Eye (tissue), 1 donor: ENCODE data around the gene TPPP2.

ENCODE experiments used
- DNase-seq: peaks from one replicate; pipeline ENCODE4 v3.0.0-alpha.2; 2015

TPPP2 gene

GRCh38 chr14:21017528-21018245, 12.3 kb upstream of the TPPP2 start:
- no peak for DNase-seq

GRCh38 chr14:21018286-21018685, 11.7 kb upstream of the TPPP2 start:
- no peak for DNase-seq

- DNase-seq, result no peak
These were observed 11.2 kb upstream of the TPPP2 start for GRCh38 chr14:21018781-21019180.

GRCh38 chr14:21019366-21019765, 10.7 kb upstream of the TPPP2 start:
- no peak for DNase-seq

- DNase-seq, result no peak
These were observed 9.0 kb upstream of the TPPP2 start for GRCh38 chr14:21020977-21021545.

DNA sequence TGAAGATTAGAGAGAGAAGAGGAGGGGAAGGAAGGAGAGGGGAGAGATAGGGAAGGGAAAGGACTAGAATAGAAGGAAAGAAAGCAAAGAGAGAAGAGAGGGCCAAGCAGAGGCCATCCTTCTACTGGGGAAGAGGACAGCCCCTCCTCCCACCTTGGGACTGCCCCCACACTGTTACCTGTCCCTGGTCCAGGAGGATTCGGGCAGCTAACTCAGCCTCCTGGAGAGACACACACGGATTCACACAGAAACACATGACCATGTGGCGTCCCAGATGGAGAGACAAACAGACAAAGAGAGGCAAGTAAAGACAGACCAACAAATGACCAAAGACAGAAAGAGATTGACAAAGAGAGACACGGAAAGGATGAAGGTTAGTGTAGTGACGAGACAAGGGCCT, 7.3 kb upstream of the TPPP2 start:
- DNase-seq, result no peak

DNA sequence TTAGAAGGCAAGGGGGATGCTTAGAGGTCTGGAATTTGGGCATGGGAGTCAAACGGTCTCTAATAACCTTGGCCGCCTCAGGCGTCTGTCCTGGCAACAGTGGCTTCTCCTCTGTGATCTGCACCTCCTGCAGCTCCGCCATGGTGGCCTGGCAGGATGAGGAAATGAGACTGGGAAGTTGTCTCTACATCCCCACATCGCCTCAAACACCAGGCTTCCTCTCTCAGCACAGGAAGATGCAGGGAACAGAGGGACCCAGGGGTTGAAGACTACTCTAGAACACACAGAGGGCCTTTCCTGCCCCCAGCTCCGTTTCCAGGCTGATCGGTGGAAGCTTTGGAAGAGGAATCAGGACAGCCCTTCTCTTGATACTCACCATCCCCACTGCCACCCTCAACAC, 6.8 kb upstream of the TPPP2 start:
- DNase-seq, result no peak

- no peak for DNase-seq
These were observed 6.0 kb upstream of the TPPP2 start for GRCh38 chr14:21023817-21024584.

DNA sequence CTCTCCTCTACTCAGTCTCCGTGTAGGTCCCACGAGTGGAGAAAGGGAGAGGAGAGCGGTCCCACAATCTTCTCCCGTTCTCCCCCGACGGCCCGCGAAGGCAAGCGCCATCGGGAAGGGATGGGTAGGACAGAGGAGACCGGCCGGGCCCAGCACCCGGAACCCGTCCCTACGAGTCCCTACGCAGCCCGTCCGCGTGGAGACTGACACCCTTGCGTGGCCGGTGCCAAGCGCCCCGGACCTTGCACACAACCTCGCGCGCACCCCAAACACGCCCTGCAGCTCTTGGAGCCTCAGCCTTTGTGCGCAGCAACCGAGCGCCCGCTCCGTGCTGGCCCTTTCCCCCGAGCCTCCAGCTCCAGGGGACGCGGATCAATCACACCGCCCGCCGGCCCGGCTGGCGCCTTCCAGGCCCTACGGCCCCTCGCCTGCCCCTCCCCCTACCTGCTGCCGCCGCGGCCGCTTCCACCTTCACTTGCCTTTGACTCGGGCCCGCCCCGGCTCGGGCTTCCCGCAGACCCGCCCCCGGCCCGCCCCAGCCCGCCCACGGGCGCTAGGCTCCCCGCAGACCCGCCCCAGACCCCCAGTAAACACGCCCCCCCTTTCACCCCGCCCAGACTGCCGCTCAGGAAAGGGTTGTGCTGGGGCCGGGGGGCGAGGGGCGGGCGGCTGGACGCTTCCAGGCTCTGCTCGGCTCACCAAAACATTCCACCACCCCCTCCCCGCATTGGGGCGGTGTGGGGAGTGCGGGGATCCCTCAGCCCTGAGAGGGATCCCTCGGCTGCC, 5.2 kb upstream of the TPPP2 start, which contains the start of gene NDRG2:
Gene NDRG2, minus strand, starts transcription at position 477 of the 786 bp plus-strand sequence. CDS start 1,746 bp downstream, outside the sequence.
- DNase-seq, result peak; percentile 88

- peak; percentile 86 for DNase-seq
These were observed 4.4 kb upstream of the TPPP2 start for GRCh38 chr14:21025371-21026273.

DNA sequence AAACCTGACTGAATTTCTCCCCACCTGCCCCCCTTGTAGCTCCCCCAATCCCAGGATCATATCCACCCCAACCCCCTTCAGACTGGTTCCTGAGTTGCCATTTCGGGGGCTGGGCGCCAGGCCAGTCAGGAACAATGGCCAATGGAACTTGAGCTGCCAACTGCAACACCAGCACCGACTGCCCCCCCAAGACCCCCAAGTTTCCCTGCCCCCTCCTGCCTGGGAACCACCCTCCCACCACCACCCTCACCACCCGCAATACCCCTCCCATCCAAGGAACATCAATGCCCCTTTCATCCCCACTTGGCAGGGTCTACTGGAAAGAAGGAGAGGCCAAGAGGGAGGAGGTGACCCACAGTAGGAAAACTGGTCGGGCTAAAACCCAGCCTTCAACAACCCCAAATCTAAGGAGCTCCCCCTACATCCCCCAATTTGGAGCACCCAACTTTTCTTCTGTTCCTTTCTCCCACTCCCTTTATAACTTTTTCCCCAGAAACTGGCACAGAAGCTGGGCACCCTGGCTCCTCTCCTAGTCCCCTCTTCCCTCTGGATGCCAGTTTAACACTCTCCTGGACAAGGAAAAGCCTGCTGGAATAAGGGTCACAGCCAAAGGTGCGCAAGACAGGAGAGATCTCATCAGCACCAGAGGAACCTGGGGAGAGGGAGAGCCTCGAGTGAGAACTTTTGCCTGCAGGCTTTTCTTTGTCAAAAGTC, 3.6 kb upstream of the TPPP2 start:
- no peak for DNase-seq

DNA sequence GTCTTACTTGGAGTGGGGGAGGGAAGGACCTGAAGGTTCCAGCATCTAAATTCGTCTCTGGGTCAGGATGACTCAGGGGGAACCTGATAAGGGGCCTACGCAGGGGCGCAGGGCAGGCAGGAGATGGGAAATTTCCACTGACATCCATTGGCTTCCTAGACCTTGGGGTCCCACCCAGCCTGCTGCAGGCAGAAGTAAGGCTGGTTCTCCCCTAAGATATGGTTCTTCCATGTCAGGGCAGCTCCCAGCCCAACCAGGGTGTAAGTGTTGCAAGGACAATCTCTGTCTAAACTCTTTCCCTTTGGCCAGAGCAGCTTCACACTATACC, 3.1 kb upstream of the TPPP2 start:
- DNase-seq, result no peak

DNA sequence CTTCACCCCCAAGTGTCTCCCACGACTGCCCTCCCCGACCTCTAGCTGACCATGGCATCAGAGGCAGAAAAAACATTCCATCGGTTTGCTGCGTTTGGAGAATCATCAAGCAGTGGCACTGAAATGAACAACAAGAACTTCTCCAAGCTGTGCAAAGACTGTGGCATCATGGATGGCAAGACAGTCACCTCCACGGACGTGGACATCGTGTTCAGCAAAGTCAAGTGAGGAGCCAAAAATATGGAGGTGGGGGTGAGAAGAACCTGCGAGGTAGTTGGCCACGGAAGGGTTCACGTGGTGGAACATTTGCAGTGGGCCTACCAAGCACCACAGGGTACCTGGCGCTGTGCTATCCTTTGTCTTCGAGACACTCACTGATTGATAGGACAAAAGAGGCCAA, 514 bp downstream of the TPPP2 start:
- no peak for DNase-seq

- no peak for DNase-seq
These were observed 2.5 kb downstream of the TPPP2 start for GRCh38 chr14:21032326-21033132.

GRCh38 chr14:21033133-21033698, 3.2 kb downstream of the TPPP2 start:
- no peak for DNase-seq

GRCh38 chr14:21034707-21035106, 4.7 kb downstream of the TPPP2 start, which contains the start of gene RNASE13:
Gene RNASE13, minus strand, starts transcription at chr14:21034807. Its CDS starts 519 bp downstream, at chr14:21034288.
- no peak for DNase-seq

- no peak for DNase-seq
These were observed 6.7 kb downstream of the TPPP2 start for GRCh38 chr14:21036751-21037150.

DNA sequence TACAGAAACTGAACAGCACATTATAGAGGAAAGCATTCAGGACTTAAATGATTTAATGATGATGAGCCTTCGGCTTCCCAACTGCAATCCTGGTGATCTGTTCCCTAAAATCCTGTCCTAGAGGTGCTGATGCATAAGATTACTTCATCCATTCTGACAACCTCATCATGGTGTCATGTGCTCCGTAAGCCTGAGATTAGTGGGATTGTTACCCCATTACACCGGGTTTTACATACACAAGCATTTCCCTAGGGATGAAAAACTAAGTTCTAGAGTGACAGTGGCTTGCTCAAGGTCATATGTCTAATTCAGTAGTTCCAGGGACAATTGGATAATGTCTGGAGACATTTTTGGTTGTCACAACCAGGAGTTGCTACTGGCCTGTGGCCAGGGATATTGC, 7.1 kb downstream of the TPPP2 start:
- no peak for DNase-seq

DNA sequence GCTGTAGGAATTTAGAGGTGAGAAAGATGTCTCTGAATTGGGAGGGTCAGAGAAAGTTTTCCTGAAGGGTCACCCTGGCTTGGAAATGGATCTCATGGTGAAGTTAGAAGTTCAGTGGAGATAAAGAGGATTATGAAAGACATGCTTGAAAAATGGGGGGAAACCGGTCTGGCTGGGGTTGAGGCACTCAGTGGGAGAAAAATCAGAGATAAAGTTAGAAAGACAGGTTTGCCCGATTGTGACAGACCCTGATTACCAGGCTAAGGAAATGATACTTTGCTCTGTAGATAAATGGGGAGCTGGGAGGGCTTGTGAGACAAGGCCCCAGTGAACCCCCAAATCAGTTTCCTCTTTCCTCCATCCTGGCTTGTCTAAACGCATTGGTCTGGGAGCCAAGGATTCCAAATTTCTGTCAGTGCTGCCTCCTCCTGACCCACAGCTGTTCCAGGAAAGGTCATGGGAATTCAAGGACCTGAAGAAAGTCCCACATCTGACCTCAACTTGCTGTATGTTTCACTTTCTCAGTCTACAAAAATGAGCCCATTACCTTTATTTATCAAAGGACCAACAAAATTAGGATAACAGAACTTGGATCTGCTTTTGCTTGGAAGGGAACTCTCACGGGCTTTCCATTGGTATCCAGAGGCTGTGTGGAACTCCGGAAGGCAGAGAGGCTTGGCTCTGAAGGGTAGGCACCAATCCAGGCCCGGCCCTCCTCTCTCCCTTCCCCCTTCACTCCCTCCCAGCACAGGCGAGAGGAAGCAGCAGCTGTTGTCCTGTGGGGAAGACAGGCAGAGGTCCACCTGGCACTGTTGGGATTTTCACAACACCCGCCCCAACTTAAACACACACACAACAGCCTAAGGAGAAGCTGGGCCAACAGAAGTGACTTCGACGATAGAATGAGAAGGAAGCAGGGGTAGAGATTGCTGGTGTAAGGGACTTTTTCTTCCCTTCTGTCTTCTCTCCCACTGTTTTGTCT, 8.7 kb downstream of the TPPP2 start:
- peak; percentile 82 for DNase-seq
